ENCODE measurements around the gene LHX3. TPM values are rescaled to one million over a fixed set of nuclear protein-coding genes. Genes with fewer than 3 reads are reported as not detected.

The LHX3 gene
- total and polyA plus RNA-seq, 4 experiments from 2014 or later: not detected

GRCh38 chr9:136205707-136205992 lies 722 bp upstream of the LHX3 start:
- Histone ChIP-seq H3K4me1 (ENCODE audit: insufficient read depth, low read length) (no peaks in the 10 kb centered on the region), H3K4me3 (ENCODE audit: low read length in 2 of 2) (no peak overlapping the region), H3K27me3 (ENCODE audit: insufficient read depth, low read length) (peaks cover 4% of the 10 kb centered on the region), H3K9me3 (ENCODE audit: control insufficient read depth in 1 of 2, low read length in 2 of 2) (no peaks in the 10 kb centered on the region), H3K36me3 (ENCODE audit: insufficient read depth, low read length) (peaks cover 4% of the 10 kb centered on the region), H3K27ac (ENCODE audit: low read depth, low read length) (no peak overlapping the region)
- Mint-ChIP-seq H3K4me1 (peaks cover 0 to 3% (median 0%) of the 10 kb centered on the region in 4 donors), H3K27me3 (peaks cover 11 to 12% of the 10 kb centered on the region in 2 donors), H3K4me3 (no peak overlapping the region), H3K27ac (no peak overlapping the region), H3K36me3 (peaks cover 18 to 20% of the 10 kb centered on the region in 2 donors), H3K9me3 (no peaks in the 10 kb centered on the region)
- POLR2A ChIA-PET (ENCODE audit: partially characterized antibody): interaction anchor here (1.2 kb wide), 1 partner anchor 19 kb away, joined by 3 read pairs; no protein-coding TSS in a partner anchor
- intact Hi-C loops (cut with micrococcal nuclease): no loop called here
- DNase-seq: no peak
- CTCF ChIA-PET (ENCODE audit: partially characterized antibody): no interaction called here

GRCh38 chr9:136204145-136204805 lies 653 bp downstream of the LHX3 start:
- Mint-ChIP-seq H3K27ac (peak overlapping the region in 1 of 7 donors; percentile 11), H3K9me3 (no peaks in the 10 kb centered on the region), H3K36me3 (peaks cover 13 to 18% of the 10 kb centered on the region in 2 donors), H3K4me3 (no peak overlapping the region), H3K4me1 (peaks cover 0 to 3% (median 0%) of the 10 kb centered on the region in 4 donors), H3K27me3 (peaks cover 14 to 19% of the 10 kb centered on the region in 2 donors)
- Histone ChIP-seq H3K4me3 (ENCODE audit: low read length in 2 of 2) (no peak overlapping the region), H3K27me3 (ENCODE audit: insufficient read depth, low read length) (peaks cover 4% of the 10 kb centered on the region), H3K9me3 (ENCODE audit: control insufficient read depth in 1 of 2, low read length in 2 of 2) (no peaks in the 10 kb centered on the region), H3K36me3 (ENCODE audit: insufficient read depth, low read length) (no peaks in the 10 kb centered on the region), H3K27ac (ENCODE audit: low read depth, low read length) (no peak overlapping the region), H3K4me1 (ENCODE audit: insufficient read depth, low read length) (no peaks in the 10 kb centered on the region)
- intact Hi-C loops (cut with micrococcal nuclease): no loop called here
- ChIA-PET CTCF (ENCODE audit: partially characterized antibody) (no interaction called here), POLR2A (ENCODE audit: partially characterized antibody) (no interaction called here)
- DNase-seq: no peak

GRCh38 chr9:136203408-136204144 lies 1.4 kb downstream of the LHX3 start:
- intact Hi-C loops (cut with micrococcal nuclease): no loop called here
- H3K9me3 ChIP-seq (ENCODE audit: control insufficient read depth in 1 of 2, low read length in 2 of 2): no peaks in the 10 kb centered on the region
- Mint-ChIP-seq H3K9me3 (no peaks in the 10 kb centered on the region), H3K27ac (peak overlapping the region in 1 of 7 donors; percentile 11), H3K27me3 (peaks cover 14 to 19% of the 10 kb centered on the region in 2 donors), H3K36me3 (peaks cover 8 to 18% of the 10 kb centered on the region in 2 donors), H3K4me3 (no peak overlapping the region), H3K4me1 (peaks cover 0 to 3% (median 0%) of the 10 kb centered on the region in 4 donors)
- no peak overlapping the region for H3K4me3 ChIP-seq (ENCODE audit: low read length in 2 of 2)
- no peak for DNase-seq
- CTCF ChIA-PET (ENCODE audit: partially characterized antibody): no interaction called here
- H3K4me1 ChIP-seq (ENCODE audit: insufficient read depth, low read length): no peaks in the 10 kb centered on the region
- POLR2A ChIA-PET (ENCODE audit: partially characterized antibody): no interaction called here
- no peak overlapping the region for H3K27ac ChIP-seq (ENCODE audit: low read depth, low read length)
- H3K27me3 ChIP-seq (ENCODE audit: insufficient read depth, low read length): peaks cover 4% of the 10 kb centered on the region
- no peaks in the 10 kb centered on the region for H3K36me3 ChIP-seq (ENCODE audit: insufficient read depth, low read length)

- H3K4me1 Mint-ChIP-seq: peaks cover 0 to 3% (median 0%) of the 10 kb centered on the region in 4 donors
- H3K27ac Mint-ChIP-seq: no peak overlapping the region
- no peaks in the 10 kb centered on the region for H3K36me3 ChIP-seq (ENCODE audit: insufficient read depth, low read length)
- no peaks in the 10 kb centered on the region for H3K9me3 Mint-ChIP-seq
- H3K27ac ChIP-seq (ENCODE audit: low read depth, low read length): no peak overlapping the region
- no peak for DNase-seq
- H3K4me3 Mint-ChIP-seq: no peak overlapping the region
- peaks cover 21% of the 10 kb centered on the region in 2 donors for H3K27me3 Mint-ChIP-seq
- POLR2A ChIA-PET (ENCODE audit: partially characterized antibody): no interaction called here
- no peaks in the 10 kb centered on the region for H3K4me1 ChIP-seq (ENCODE audit: insufficient read depth, low read length)
- no peak overlapping the region for H3K4me3 ChIP-seq (ENCODE audit: low read length in 2 of 2)
- intact Hi-C loops (cut with micrococcal nuclease): no loop called here
- no peaks in the 10 kb centered on the region for H3K9me3 ChIP-seq (ENCODE audit: control insufficient read depth in 1 of 2, low read length in 2 of 2)
- peaks cover 5 to 14% of the 10 kb centered on the region in 2 donors for H3K36me3 Mint-ChIP-seq
- peaks cover 7% of the 10 kb centered on the region for H3K27me3 ChIP-seq (ENCODE audit: insufficient read depth, low read length)
- CTCF ChIA-PET (ENCODE audit: partially characterized antibody): no interaction called here
Observed at GRCh38 chr9:136202454-136203407, 2.2 kb downstream of the LHX3 start.

- Histone ChIP-seq H3K36me3 (ENCODE audit: insufficient read depth, low read length) (no peaks in the 10 kb centered on the region), H3K9me3 (ENCODE audit: control insufficient read depth in 1 of 2, low read length in 2 of 2) (no peaks in the 10 kb centered on the region), H3K27me3 (ENCODE audit: insufficient read depth, low read length) (peaks cover 7% of the 10 kb centered on the region), H3K27ac (ENCODE audit: low read depth, low read length) (no peak overlapping the region), H3K4me1 (ENCODE audit: insufficient read depth, low read length) (no peaks in the 10 kb centered on the region), H3K4me3 (ENCODE audit: low read length in 2 of 2) (no peak overlapping the region)
- peaks cover 0 to 8% of the 10 kb centered on the region in 2 donors for H3K36me3 Mint-ChIP-seq
- ChIA-PET POLR2A (ENCODE audit: partially characterized antibody) (no interaction called here), CTCF (ENCODE audit: partially characterized antibody) (no interaction called here)
- no peak overlapping the region for H3K4me3 Mint-ChIP-seq
- H3K27me3 Mint-ChIP-seq: peaks cover 22 to 25% of the 10 kb centered on the region in 2 donors
- intact Hi-C loops (cut with micrococcal nuclease): no loop called here
- DNase-seq: no peak
- no peak overlapping the region for H3K27ac Mint-ChIP-seq
- H3K9me3 Mint-ChIP-seq: no peaks in the 10 kb centered on the region
- peaks cover under 1 to 2% (median 2%) of the 10 kb centered on the region in 4 donors for H3K4me1 Mint-ChIP-seq
Observed at GRCh38 chr9:136201609-136202453, 3.1 kb downstream of the LHX3 start.

GRCh38 chr9:136201174-136201573 lies 3.8 kb downstream of the LHX3 start:
- no peak overlapping the region for H3K27ac ChIP-seq (ENCODE audit: low read depth, low read length)
- no peak overlapping the region for H3K4me3 ChIP-seq (ENCODE audit: low read length in 2 of 2)
- H3K27me3 Mint-ChIP-seq: peaks cover 28 to 31% of the 10 kb centered on the region in 2 donors
- no peak overlapping the region for H3K27ac Mint-ChIP-seq
- H3K9me3 ChIP-seq (ENCODE audit: control insufficient read depth in 1 of 2, low read length in 2 of 2): no peaks in the 10 kb centered on the region
- no peaks in the 10 kb centered on the region for H3K4me1 ChIP-seq (ENCODE audit: insufficient read depth, low read length)
- POLR2A ChIA-PET (ENCODE audit: partially characterized antibody): no interaction called here
- H3K36me3 Mint-ChIP-seq: peaks cover 0 to 3% of the 10 kb centered on the region in 2 donors
- no peak for DNase-seq
- CTCF ChIA-PET (ENCODE audit: partially characterized antibody): no interaction called here
- peaks cover 12% of the 10 kb centered on the region for H3K27me3 ChIP-seq (ENCODE audit: insufficient read depth, low read length)
- H3K4me1 Mint-ChIP-seq: peaks cover 3 to 8% (median 5%) of the 10 kb centered on the region in 4 donors
- no peak overlapping the region for H3K4me3 Mint-ChIP-seq
- H3K36me3 ChIP-seq (ENCODE audit: insufficient read depth, low read length): no peaks in the 10 kb centered on the region
- no peaks in the 10 kb centered on the region for H3K9me3 Mint-ChIP-seq
- intact Hi-C loops (cut with micrococcal nuclease): no loop called here

All from CD4-positive, alpha-beta memory T cell (primary cell).